ENCODE results near the gene SPAG5.
"Not testable (repeated sequence)": the region's sequence is repeated elsewhere in the genome, so short reads cannot be mapped to it uniquely, and the experiment has no call there.

SPAG5 gene

GRCh38 chr17:28612531-28612930, 13.7 kb upstream of the SPAG5 start:
- DNase-seq, result no peak

DNA sequence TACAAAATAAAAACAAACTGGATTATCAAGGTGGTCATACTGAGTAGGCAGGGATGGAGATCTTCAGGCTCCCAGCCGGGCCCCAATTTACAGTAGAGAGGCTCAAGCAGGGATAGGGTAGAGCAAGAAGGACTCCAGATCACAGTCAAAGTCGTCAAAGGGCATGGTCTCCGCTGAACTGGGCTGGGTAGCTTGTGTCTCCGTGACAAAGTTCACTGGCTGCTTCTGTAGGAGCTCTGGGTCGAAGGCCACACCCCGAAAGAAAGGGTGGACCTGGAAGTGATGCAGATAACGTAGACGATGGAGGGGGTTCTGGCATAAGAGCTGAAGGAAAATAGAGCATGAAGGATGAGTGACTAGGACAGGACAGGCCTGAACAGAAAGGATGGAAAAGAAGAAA, 11.6 kb upstream of the SPAG5 start:
- DNase-seq, result no peak

DNA sequence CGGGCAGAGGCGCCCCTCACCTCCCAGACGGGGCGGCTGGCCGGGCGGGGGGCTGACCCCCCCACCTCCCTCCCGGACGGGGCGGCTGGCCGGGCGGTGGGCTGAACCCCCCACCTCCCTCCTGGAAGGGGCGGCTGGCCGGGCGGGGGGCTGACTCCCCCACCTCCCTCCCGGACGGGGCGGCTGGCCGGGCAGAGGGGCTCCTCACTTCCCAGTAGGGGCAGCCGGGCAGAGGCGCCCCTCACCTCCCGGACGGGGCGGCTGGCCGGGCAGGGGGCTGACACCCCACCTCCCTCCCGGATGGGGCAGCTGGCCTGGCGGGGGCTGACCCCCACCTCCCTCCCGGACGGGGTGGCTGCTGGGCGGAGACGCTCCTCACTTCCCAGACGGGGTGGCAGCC, 5.2 kb upstream of the SPAG5 start:
- not testable (repeated sequence) for DNase-seq

GRCh38 chr17:28599311-28600184, 723 bp upstream of the SPAG5 start:
- DNase-seq, result peak; percentile 80

DNA sequence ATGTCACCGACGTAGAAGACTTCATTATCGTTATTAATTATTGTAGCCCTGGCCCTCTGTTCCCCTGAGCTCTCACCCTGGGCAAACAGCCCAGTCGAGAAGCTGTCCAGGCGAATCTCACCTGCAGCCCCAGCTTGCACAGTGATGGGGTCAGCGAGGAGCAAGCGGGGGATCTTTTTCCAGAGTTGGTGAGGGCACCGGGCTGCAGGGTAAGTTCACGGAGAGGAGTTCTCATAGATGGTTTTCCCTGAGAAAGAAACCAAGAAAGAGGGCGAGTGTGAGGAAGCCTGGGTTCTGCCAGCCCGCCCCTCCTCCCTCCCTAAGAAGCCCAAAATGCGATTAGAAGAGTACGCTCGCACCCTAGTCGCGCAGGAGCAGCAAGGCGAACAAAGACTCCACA, 436 bp downstream of the SPAG5 start:
- DNase-seq, result no peak

GRCh38 chr17:28597606-28598383, 1.0 kb downstream of the SPAG5 start:
- no peak for DNase-seq

DNA sequence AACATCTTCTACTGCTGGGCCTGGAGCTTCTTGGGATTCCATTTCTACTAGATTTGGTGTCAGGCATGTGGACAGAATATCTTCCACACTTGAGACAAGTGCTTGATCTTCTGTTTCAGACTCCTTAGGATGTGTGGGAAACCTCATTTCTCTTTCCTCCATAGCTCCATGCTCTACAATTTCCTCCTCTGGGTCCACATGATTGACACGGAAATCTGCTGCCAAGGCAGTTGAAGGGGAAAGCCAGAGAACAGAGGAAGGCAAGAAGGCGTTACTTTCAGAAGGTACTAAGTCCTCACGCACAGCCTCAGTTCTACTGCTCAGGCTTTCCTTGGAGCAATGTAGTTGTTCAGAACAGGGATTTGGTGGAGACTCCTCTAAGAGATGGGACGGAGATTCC, 6.6 kb downstream of the SPAG5 start:
- DNase-seq, result no peak

- no peak for DNase-seq
Measured at GRCh38 chr17:28585851-28586250, 13.0 kb downstream of the SPAG5 start.

GRCh38 chr17:28584434-28584833, 14.4 kb downstream of the SPAG5 start:
- DNase-seq, result no peak

DNA sequence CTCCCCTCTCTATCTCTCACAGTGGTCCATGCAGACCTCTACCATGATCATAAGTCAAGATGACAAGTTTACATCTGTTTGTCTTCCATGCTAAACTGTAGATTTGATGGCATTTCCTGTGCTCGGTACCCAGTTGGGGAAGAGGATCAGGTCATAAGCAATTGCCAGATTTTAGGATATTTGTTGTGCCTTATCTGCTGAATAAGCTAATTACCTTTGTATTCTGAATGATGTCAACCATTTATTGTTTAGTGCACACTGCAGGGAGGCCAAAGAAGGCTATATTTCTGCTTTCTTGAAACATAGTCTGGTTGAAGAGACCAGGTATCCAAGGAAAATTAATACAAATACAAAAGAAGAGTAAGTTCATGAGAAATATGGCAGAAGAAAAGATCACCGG, 16.3 kb downstream of the SPAG5 start:
- DNase-seq, result no peak

DNA sequence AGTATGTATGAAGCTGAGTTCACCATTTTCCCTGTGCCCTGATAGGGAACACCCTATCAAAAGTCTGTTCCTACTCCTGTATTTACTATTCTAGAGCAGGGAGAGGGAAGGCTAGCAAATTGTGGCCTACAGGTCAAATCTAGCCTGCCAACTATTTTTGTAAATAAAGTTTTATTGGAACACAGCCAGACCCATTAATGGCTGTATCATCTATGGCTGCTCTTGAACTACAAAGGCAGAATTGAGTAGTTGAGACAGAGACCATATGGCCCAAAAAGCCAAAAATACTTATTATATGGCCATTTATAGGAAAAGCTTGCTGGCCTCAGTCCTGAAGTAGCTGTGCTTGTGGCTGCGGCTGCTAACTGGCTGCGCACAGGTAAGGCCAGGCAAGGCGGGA, 17.9 kb downstream of the SPAG5 start:
- DNase-seq, result no peak

- DNase-seq, result no peak
Measured at GRCh38 chr17:28579526-28579925, 19.3 kb downstream of the SPAG5 start.

- DNase-seq, result no peak
Measured at GRCh38 chr17:28578246-28579195, 20.3 kb downstream of the SPAG5 start.

DNA sequence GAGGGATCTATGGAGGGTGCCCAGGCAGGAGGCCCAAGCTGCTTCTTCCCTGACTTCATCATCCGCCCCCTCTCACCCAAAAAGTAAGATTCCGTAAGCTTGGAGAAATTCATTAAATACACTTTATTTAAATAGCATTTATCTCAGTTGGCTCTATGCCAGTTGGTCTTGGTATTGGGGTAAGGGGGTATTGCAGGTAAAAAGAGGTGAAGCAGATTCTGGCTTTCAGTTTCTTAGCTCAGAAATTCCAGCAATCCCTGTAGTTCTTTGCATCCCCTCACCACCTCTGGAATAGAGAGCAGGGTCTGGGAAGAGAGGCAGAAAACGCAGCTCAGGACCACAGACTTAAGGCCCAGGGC, 21.4 kb downstream of the SPAG5 start:
- no peak for DNase-seq

GRCh38 chr17:28576758-28577465, 21.9 kb downstream of the SPAG5 start, which contains the start of gene ALDOC:
Gene ALDOC (minus strand): TSS chr17:28576895. CDS start chr17:28575532, 1,363 bp downstream.
- peak; percentile 55 for DNase-seq

DNA sequence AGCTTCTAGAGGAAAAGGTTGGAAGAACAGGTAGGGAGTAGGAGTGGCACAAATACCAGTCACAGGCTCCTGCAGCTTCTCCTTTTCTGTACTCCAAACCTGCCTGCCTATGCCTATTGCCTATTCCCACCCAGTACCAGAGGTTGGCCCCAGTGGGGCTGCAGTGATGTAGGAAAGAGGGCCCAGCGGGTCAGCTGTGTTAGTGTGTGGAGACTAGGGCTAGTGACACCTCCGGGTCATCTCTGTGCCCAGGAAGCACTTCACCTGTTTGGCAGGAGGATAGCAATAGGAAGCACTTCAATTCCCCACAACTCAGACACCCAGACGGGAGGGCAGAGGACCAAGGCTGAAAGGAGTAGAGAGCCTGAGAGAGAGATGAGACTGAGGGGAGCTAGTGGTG, 22.8 kb downstream of the SPAG5 start:
- not testable (repeated sequence) for DNase-seq

GRCh38 chr17:28575126-28575795, 23.6 kb downstream of the SPAG5 start:
- DNase-seq, result no peak

- DNase-seq, result no peak
Measured at GRCh38 chr17:28574526-28574925, 24.3 kb downstream of the SPAG5 start.

- DNase-seq, result no peak
Measured at GRCh38 chr17:28573966-28574480, 24.8 kb downstream of the SPAG5 start.

DNA sequence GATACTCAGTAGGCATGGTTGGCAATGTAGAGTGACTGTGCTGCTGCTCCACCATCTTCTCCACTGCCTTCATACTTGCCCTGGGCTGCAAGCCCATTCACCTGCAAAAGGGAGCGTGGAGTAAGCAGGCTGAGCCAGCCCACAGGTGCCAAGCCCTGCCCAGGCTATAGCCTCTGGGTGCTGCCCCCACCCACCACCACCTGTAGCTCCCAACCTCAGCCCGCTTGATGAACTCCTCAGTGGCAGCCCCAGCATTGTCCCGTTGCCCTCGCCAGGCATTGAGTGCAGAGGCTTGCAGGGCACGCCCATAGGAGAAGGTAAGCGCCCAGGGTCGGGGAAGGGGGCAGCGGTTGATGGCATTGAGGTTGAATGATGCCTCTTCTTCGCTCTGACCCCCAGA, 25.3 kb downstream of the SPAG5 start:
- no peak for DNase-seq

- DNase-seq, result no peak
Measured at GRCh38 chr17:28573040-28573380, 25.8 kb downstream of the SPAG5 start.
